ENCODE data around the gene CCR6.
"Not testable (repeated sequence)": the region's sequence is repeated elsewhere in the genome, so short reads cannot be mapped to it uniquely, and the experiment has no call there.

The CCR6 gene

GRCh38 chr6:167178896-167179655 lies 56.2 kb downstream of the CCR6 start:
- not testable (repeated sequence) for DNase-seq

GRCh38 chr6:167180086-167180485 lies 57.2 kb downstream of the CCR6 start:
- DNase-seq = not testable (repeated sequence)

- not testable (repeated sequence) for DNase-seq
Observed at GRCh38 chr6:167181351-167181750, 58.5 kb downstream of the CCR6 start.

GRCh38 chr6:167182913-167183314 lies 60.0 kb downstream of the CCR6 start:
- not testable (repeated sequence) for DNase-seq

- DNase-seq = not testable (repeated sequence)
Observed at GRCh38 chr6:167185101-167185500, 62.2 kb downstream of the CCR6 start.

- not testable (repeated sequence) for DNase-seq
Observed at GRCh38 chr6:167187275-167187674, 64.4 kb downstream of the CCR6 start.
